Testis (tissue), 5 donors: ENCODE data around the gene LRRC2. TPM values are rescaled to one million over a fixed set of nuclear protein-coding genes. Genes with fewer than 3 reads are reported as not detected.

Experiments
- DNase-seq: peaks from one replicate; pipeline ENCODE4 v3.0.0-alpha.2; 2019
- H3K27ac ChIP-seq, 2 donors: fragments of 200-600 bp; sonication (generic); one replicate each; pipeline ENCODE4 v1.5.1; 2019
- H3K27me3 ChIP-seq: fragments of 200-600 bp; sonication (generic); one replicate; pipeline ENCODE4 v1.5.1; 2019
- H3K36me3 ChIP-seq: fragments of 200-600 bp; sonication (generic); one replicate; pipeline ENCODE4 v1.5.1; 2017; ENCODE audit warnings: low read depth; ENCODE audit errors: missing control alignments
- H3K4me1 ChIP-seq: fragments of 200-600 bp; sonication (generic); one replicate; pipeline ENCODE4 v1.5.1; 2019
- H3K4me3 ChIP-seq, 2 donors: fragments of 200-600 bp; sonication (generic); one replicate each; pipeline ENCODE4 v1.5.1; 2017 to 2019
- H3K9me3 ChIP-seq: fragments of 200-600 bp; sonication (generic); one replicate; pipeline ENCODE4 v1.5.1; 2017
- POLR2A ChIP-seq: fragments of 450-650 bp; IDR thresholded peaks from one replicate; pipeline ENCODE4 v1.6.1; 2017; ENCODE audit warnings: antibody characterized with exemption, mild to moderate bottlenecking, moderate library complexity
- WGBS, 2 donors: methylation state at CpG; one replicate each; pipeline ENCODE4 v1.1.5; 2018; 5-methylcytosine and 5-hydroxymethylcytosine counted together
- intact Hi-C: fragments of 100-400 bp; cut with DNase I; formaldehyde crosslinking; loops from one replicate; pipeline ENCODE4 v1.15.1; 2023; ENCODE audit warnings: low total_unique reads
- long read RNA-seq, 2 donors: transcript quantifications; one replicate each; lab custom pipeline, GENCODE V29; 2026
- polyA plus RNA-seq: library from polyadenylated mRNA; stranded (reverse); fragments of 350-450 nt; fragmentation: Illumina TruSeq; extraction: RNeasy Lipid Tissue Mini Kit (QIAGEN cat#74804); gene quantifications from one replicate; pipeline ENCODE4 v1.2.3, GENCODE V29; 2014; ENCODE audit warnings: low read depth, low replicate concordance; ENCODE audit not compliant: insufficient read depth
- total RNA-seq, 2 donors: library from RNA; depleted of rRNA; stranded (reverse); fragments of >200 nt; gene quantifications; one replicate each; pipeline ENCODE4 v1.2.3, GENCODE V29; 2016
- TF ChIP-seq, protein P1 (sequence below), 3 experiments: fragments of 450-650 bp in 2 of 3; fragments of 200-600 bp in 1 of 3; sonication (generic) in 1 of 3; IDR thresholded peaks; one replicate each; pipeline ENCODE4 v1.5.1; 2016 to 2019; ENCODE audit warnings: antibody characterized with exemption in 3 of 3, mild to moderate bottlenecking in 2 of 3, moderate library complexity in 1 of 3

The LRRC2 gene, protein sequence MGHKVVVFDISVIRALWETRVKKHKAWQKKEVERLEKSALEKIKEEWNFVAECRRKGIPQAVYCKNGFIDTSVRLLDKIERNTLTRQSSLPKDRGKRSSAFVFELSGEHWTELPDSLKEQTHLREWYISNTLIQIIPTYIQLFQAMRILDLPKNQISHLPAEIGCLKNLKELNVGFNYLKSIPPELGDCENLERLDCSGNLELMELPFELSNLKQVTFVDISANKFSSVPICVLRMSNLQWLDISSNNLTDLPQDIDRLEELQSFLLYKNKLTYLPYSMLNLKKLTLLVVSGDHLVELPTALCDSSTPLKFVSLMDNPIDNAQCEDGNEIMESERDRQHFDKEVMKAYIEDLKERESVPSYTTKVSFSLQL
- under 1 TPM; 0.71 to 0.99 TPM for total RNA-seq
- 2.2 TPM for polyA plus RNA-seq
- long read RNA-seq, donor 1, full-length matches to known transcripts = 1 of 1 reads
- long read RNA-seq, donor 1, partial matches to known transcripts = 0 of 1 reads
- long read RNA-seq, donor 1, other reads (novel, unspliced or antisense) = 0 of 1 reads
- long read RNA-seq, donor 2 = 0 reads

DNA sequence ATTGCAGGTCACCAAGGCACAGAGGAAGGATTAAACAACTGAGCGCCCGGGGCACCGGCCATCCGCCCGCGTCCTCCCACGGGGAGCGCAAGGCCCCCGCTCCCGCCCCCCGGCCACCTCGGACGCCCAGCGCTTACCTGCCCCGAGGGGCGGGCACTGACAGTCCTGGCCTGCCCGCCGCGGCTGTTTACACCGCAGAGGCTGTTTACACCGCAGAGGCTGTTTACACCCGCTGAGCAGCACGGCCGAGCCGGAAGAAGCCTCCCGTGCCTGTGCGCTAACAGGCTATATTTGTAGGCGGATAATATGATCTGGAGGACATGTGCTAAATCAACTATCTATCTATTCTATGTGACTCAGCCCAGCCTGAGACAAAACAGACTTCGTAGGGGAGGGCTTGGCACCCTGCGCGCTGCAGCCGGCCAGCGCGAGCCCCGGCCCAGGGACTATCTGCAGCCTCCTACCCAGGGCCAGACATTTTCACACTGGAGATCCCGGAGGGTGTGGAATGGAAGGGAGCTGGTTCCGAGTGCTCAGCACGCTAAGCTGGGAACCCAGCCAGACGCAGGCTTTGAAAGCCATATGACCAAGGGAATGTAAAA is at the start of gene LRRC2:
TSS of gene LRRC2 (minus strand) at position 263 of the 602 bp plus-strand sequence. CDS start 14,711 bp downstream, outside the sequence.
- TF ChIP-seq POLR2A = no peak
- TF ChIP-seq, protein P1, sequence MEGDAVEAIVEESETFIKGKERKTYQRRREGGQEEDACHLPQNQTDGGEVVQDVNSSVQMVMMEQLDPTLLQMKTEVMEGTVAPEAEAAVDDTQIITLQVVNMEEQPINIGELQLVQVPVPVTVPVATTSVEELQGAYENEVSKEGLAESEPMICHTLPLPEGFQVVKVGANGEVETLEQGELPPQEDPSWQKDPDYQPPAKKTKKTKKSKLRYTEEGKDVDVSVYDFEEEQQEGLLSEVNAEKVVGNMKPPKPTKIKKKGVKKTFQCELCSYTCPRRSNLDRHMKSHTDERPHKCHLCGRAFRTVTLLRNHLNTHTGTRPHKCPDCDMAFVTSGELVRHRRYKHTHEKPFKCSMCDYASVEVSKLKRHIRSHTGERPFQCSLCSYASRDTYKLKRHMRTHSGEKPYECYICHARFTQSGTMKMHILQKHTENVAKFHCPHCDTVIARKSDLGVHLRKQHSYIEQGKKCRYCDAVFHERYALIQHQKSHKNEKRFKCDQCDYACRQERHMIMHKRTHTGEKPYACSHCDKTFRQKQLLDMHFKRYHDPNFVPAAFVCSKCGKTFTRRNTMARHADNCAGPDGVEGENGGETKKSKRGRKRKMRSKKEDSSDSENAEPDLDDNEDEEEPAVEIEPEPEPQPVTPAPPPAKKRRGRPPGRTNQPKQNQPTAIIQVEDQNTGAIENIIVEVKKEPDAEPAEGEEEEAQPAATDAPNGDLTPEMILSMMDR (IDR thresholded peaks at IDR 0.05) = no peak
- Histone ChIP-seq H3K9me3 (no peaks in the 10 kb centered on the region), H3K27me3 (no peaks in the 10 kb centered on the region), H3K36me3 (no peaks in the 10 kb centered on the region), H3K4me3 (peak within 1 kb of the TSS; percentile 45 to 49), H3K4me1 (no peaks in the 10 kb centered on the region), H3K27ac (no peak within 1 kb of the TSS)
- DNase-seq = peak; percentile 26
- intact Hi-C loops = no loop called here
- WGBS, 2 donors = 0 to 2% methylated on average over 21 to 39 of the region's 39 CpGs

DNA sequence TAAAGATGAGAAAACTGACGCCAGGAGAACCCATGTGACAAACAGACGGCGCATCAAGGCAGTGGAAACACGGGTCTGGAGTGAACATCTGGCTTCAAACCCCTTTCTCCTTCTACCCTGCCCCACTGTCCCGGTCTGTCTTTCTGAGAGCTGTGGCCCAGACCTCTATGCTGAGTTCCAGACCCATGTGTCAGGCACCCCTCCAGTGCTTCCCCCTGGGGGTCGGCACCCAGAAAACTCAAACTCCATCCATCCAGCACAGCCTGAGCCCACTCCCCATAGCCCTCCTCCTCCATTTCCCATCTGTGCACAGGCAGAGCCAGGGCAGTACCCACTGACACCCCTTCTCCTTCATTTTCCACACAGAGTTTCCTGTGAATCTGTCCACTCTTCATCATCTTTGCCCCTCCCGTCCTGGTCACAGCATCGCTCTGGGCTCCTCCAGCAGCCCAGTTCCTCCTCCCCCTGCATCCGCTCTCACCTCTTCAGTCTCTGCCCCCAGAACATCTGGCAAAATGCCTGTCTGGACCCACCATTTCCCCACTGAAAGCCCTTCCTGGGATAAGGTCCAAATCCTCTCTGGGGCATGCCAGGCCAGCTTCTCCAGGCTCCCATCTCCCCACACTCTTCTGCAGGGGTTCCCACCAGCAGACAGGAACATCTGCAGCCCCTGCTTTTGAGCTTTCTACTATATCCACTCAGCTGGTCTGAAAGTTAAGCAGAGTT is 49.1 kb upstream of the LRRC2 start:
- intact Hi-C loops = no loop called here
- TF ChIP-seq POLR2A = no peak
- TF ChIP-seq, protein P1 (IDR thresholded peaks at IDR 0.05) = no peak
- Histone ChIP-seq H3K9me3 (no peaks in the 10 kb centered on the region), H3K36me3 (no peaks in the 10 kb centered on the region), H3K27me3 (no peaks in the 10 kb centered on the region), H3K4me1 (no peaks in the 10 kb centered on the region), H3K4me3 (no peak overlapping the region), H3K27ac (no peak overlapping the region)
- DNase-seq = no peak
- 86 to 91% methylated on average over 9 of the region's 9 CpGs for WGBS, 2 donors

DNA sequence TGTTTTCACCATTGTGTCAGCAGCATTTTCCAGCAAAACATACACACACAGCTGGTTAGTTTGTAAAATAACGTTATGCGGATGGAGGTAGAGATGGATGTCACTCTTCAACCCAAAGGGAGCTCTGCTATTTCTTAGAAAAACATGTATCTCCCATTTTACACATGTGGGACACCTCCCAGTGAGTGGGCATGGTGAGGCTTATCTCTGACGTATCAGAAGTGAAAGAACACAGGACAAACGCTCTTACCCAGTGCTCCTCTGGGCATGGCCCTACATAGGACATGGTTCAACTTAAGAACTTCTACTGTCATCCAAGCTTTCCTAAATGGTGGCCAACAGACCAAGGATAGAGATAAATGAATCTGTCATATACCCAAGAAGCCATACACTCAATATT is 48.3 kb upstream of the LRRC2 start:
- TF ChIP-seq POLR2A = no peak
- TF ChIP-seq, protein P1 (IDR thresholded peaks at IDR 0.05) = no peak
- no peaks in the 10 kb centered on the region for H3K27me3 ChIP-seq
- no peak overlapping the region for H3K4me3 ChIP-seq
- no peaks in the 10 kb centered on the region for H3K9me3 ChIP-seq
- intact Hi-C loops = no loop called here
- DNase-seq = no peak
- WGBS, 2 donors = 89 to 97% methylated on average over 4 of the region's 4 CpGs
- no peaks in the 10 kb centered on the region for H3K36me3 ChIP-seq
- H3K27ac ChIP-seq = no peak overlapping the region
- no peaks in the 10 kb centered on the region for H3K4me1 ChIP-seq

DNA sequence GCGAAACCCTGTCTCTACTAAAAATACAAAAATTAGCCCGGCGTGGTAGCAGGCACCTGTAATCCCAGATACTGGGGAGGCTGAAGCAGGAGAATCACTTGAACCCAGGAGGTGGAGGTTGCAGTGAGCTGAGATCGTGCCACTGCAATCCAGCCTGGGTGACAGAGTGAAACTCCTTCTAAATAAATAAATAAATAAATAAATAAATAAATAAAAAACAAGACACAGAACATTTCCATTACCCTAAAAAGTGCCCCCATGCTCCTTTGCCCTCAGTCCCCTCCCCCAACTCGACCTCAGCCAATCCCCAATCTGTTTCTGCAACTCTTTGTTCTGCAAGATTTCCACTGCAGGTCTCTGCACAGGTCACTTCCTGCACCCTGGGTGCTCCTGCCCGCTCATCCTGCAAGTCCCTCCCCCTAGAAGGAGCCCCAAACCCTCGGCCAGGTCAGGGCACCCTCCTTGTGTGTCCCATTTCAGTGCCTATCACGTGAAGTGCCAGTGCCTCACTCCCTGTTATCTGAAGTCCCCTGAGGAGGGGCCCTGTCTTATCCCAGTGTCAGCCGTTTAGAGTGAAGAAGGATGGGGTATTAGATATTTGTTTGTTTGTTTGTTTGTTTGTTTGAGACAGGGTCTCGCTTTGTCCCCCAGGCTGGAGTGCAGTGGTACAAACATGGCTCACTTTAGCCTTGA is 47.4 kb upstream of the LRRC2 start:
- Histone ChIP-seq H3K36me3 (no peaks in the 10 kb centered on the region), H3K4me3 (no peak overlapping the region), H3K27me3 (no peaks in the 10 kb centered on the region), H3K4me1 (no peaks in the 10 kb centered on the region), H3K27ac (no peak overlapping the region), H3K9me3 (no peaks in the 10 kb centered on the region)
- intact Hi-C loops = no loop called here
- WGBS, 2 donors = 84 to 90% methylated on average over 10 of the region's 10 CpGs
- TF ChIP-seq, protein P1 (IDR thresholded peaks at IDR 0.05) = no peak
- no peak for TF ChIP-seq POLR2A
- DNase-seq = no peak
